ENCODE measurements around the gene ZNF492.
"Not testable (repeated sequence)": the region's sequence is repeated elsewhere in the genome, so short reads cannot be mapped to it uniquely, and the experiment has no call there.

Gene ZNF492

DNA sequence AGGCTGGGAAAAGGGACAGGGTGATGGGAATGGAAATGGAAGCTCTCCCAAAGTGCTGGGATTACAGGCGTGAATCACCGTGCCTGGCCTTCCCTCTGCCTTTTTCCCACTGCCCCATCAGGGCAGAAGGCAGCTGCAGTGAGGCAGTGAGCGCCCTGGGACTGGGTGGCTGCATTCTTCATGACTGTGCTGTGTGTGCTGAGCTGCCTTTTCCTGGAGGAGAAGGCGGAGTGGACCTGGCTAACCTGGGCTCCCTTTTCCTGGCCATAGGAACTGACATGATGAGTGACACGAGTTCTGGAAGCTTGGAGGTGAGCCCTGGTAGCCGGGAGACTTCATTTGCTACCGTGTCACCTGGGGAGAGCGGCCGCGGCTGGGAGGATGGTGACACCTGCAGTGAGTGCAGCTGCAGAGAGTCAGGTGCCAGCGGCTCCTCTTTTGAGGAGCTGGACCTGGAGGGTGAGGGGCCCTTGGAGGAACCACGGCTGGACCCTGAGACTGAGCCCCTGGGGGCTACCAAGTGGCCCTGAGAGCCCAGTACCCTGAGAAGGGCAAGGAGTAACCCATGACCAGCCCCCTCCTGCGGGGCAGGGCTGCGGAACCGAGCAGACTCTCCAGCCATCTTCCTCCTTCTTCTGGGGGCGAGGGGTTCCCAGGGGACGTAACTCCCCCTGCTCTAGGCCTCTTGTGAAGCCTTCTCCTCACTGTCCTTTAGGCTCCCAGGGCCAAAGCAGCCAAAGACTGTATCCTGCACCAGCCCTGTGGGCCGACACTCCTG is 26.3 kb upstream of the ZNF492 start:
- Mint-ChIP-seq H3K4me1 (ENCODE audit: low read depth) (no peaks in the 10 kb centered on the region), H3K36me3 (ENCODE audit: low read depth) (no peaks in the 10 kb centered on the region), H3K9me3 (peaks cover 11% of the 10 kb centered on the region), H3K27me3 (no peaks in the 10 kb centered on the region), H3K4me3 (no peak overlapping the region), H3K27ac (no peak overlapping the region)

DNA sequence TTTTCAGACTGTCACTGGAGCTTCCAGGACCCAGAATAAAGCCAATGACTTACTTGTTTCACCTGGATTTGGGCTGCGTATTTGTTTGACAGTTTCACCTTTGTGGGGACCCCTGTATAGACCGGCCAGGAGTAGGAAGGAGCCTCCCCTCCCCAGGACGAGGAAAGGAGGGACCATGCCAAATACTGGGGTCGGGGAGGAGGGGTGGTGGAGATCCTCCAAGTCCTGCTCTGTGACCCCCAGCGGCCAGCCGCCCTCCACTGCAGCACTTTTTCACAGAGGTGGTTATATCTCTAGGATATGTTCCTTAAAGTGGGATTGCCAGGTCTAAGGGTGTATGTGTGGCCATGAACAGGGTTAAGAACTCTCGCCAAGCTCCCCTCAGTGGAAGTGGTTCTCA is 25.7 kb upstream of the ZNF492 start:
- H3K36me3 Mint-ChIP-seq (ENCODE audit: low read depth), result no peaks in the 10 kb centered on the region
- peaks cover 11% of the 10 kb centered on the region for H3K9me3 Mint-ChIP-seq
- no peak overlapping the region for H3K27ac Mint-ChIP-seq
- no peak overlapping the region for H3K4me3 Mint-ChIP-seq
- H3K4me1 Mint-ChIP-seq (ENCODE audit: low read depth), result no peaks in the 10 kb centered on the region
- H3K27me3 Mint-ChIP-seq, result no peaks in the 10 kb centered on the region

DNA sequence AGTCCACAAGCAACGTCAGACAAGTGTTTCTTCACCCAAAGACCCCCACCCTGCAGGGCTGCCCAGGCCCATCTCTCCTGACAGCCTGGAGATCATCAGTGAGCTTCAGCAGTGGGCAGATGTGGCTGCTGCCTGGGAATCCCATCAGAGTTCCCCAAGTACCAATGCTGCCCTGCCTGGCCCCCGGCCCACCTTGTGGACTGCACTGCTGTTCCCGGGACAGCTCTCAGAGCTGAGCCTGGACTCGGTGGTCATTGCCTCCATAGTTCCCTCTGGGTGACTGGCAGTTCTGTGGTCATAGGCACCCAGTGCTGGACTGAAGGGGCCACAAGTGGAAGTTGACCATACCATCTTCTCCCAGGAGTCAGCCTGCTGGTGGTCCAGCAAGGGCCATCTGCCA is 24.5 kb upstream of the ZNF492 start:
- Mint-ChIP-seq H3K4me3 (no peak overlapping the region), H3K9me3 (peaks cover 11% of the 10 kb centered on the region), H3K36me3 (ENCODE audit: low read depth) (no peaks in the 10 kb centered on the region), H3K27ac (no peak overlapping the region), H3K27me3 (no peaks in the 10 kb centered on the region), H3K4me1 (ENCODE audit: low read depth) (no peaks in the 10 kb centered on the region)

- no peak overlapping the region for H3K27ac Mint-ChIP-seq
- peaks cover 11% of the 10 kb centered on the region for H3K9me3 Mint-ChIP-seq
- no peak overlapping the region for H3K4me3 Mint-ChIP-seq
- no peaks in the 10 kb centered on the region for H3K27me3 Mint-ChIP-seq
- H3K4me1 Mint-ChIP-seq (ENCODE audit: low read depth), result no peaks in the 10 kb centered on the region
- no peaks in the 10 kb centered on the region for H3K36me3 Mint-ChIP-seq (ENCODE audit: low read depth)
These were observed 24.0 kb upstream of the ZNF492 start for GRCh38 chr19:22610121-22610520.

- Mint-ChIP-seq H3K27me3 (peaks cover 3% of the 10 kb centered on the region), H3K36me3 (ENCODE audit: low read depth) (no peaks in the 10 kb centered on the region), H3K4me1 (ENCODE audit: low read depth) (no peaks in the 10 kb centered on the region), H3K4me3 (no peak overlapping the region), H3K27ac (no peak overlapping the region), H3K9me3 (peaks cover 9% of the 10 kb centered on the region)
These were observed 21.8 kb upstream of the ZNF492 start for GRCh38 chr19:22612316-22612715.

- Mint-ChIP-seq H3K36me3 (ENCODE audit: low read depth) (no peaks in the 10 kb centered on the region), H3K27me3 (peaks cover 13% of the 10 kb centered on the region), H3K4me1 (ENCODE audit: low read depth) (no peaks in the 10 kb centered on the region), H3K9me3 (peaks cover 8% of the 10 kb centered on the region), H3K27ac (no peak overlapping the region), H3K4me3 (no peak overlapping the region)
These were observed 17.5 kb upstream of the ZNF492 start for GRCh38 chr19:22616659-22617058.

DNA sequence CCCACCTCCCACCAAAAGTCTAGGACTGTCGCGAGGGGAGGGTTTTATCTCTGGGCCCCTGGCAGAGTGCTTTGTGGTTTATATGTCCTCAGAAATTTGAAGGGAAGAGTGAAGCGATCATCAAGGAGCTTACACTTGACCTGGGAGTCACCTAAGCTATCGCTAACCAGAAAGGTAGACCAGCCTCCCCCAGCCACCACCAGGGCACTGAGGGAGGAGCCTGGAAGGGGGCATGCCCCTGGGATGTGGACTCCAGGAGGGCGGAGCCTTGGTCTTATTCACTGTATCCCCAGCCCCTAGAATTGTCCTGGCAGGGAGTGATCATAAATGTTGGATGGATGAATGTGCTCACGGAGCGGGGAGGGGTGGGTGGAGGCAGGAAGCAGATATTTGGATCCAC is 16.9 kb upstream of the ZNF492 start:
- not testable (repeated sequence) for H3K4me3 Mint-ChIP-seq; H3K27ac Mint-ChIP-seq; H3K4me1 Mint-ChIP-seq (ENCODE audit: low read depth); H3K9me3 Mint-ChIP-seq; H3K36me3 Mint-ChIP-seq (ENCODE audit: low read depth)
- peaks cover 18% of the 10 kb centered on the region for H3K27me3 Mint-ChIP-seq

DNA sequence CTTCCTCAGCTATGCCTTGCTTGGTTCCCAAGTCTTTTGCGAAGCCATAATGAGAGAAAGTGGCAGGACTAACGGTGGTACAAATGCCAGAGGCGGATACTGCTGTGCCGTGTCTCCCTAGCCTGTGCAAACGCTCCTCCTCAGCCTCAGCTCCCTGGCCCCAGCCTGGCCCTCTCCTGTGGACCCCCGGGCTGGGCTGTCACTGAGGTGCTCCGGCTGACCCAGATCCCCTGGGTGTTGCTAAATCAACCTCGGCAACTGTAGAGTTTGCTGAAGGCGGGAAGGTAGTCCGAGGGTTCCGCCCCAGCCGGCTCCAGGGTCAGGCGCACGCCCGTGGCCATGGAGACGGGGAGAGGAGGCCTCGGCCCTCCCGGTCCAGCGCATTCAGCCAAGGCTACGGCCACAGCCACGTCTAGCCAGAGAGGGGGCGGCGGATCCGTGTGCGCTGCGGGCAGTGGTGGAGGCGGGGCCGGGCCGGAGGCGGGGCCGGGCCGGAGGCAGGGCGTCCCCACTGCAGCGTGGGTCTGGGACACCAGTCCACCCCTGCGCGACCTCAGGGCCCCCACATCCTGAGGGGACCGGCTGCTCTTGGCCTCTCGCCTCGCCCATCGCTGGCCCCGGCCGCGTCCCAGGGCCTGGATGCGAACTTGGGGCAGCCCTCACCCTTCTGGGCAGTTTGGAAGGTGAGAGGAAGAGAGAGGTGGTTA is 16.4 kb upstream of the ZNF492 start:
- Mint-ChIP-seq H3K27ac (no peak overlapping the region), H3K4me1 (ENCODE audit: low read depth) (no peaks in the 10 kb centered on the region), H3K36me3 (ENCODE audit: low read depth) (no peaks in the 10 kb centered on the region), H3K9me3 (peaks cover 8% of the 10 kb centered on the region), H3K27me3 (peaks cover 19% of the 10 kb centered on the region), H3K4me3 (no peak overlapping the region)

GRCh38 chr19:22619371-22619770 is 14.8 kb upstream of the ZNF492 start:
- Mint-ChIP-seq H3K27me3 (peaks cover 19% of the 10 kb centered on the region), H3K4me3 (no peak overlapping the region), H3K9me3 (peaks cover 8% of the 10 kb centered on the region), H3K36me3 (ENCODE audit: low read depth) (no peaks in the 10 kb centered on the region), H3K4me1 (ENCODE audit: low read depth) (no peaks in the 10 kb centered on the region), H3K27ac (no peak overlapping the region)

DNA sequence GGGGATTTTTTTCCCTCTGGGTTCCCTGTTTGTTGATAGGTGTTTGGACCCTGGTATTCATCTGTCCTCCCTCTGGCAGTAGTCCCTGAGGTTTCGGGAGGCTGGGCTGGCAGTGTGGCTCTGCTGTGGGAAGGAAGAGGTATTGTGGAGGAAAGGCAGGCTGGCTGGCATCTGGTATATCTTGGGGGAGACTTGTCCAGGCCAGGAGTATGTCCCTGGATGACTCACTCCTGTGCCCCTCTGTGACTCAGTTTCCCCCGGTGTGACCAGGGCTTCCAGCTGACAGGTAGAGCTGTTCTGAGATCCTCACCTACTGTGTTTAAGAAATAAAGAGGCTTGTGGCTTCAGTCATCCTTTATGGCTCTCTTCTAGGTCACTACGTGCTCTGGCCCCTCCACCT is 14.2 kb upstream of the ZNF492 start:
- Mint-ChIP-seq H3K4me1 (ENCODE audit: low read depth) (no peaks in the 10 kb centered on the region), H3K36me3 (ENCODE audit: low read depth) (no peaks in the 10 kb centered on the region), H3K4me3 (no peak overlapping the region), H3K27me3 (peaks cover 19% of the 10 kb centered on the region), H3K27ac (no peak overlapping the region), H3K9me3 (peaks cover 8% of the 10 kb centered on the region)

GRCh38 chr19:22620401-22620800 is 13.7 kb upstream of the ZNF492 start:
- Mint-ChIP-seq H3K27me3 (peaks cover 17% of the 10 kb centered on the region), H3K4me1 (ENCODE audit: low read depth) (no peaks in the 10 kb centered on the region), H3K4me3 (no peak overlapping the region), H3K9me3 (peaks cover 8% of the 10 kb centered on the region), H3K27ac (no peak overlapping the region), H3K36me3 (ENCODE audit: low read depth) (no peaks in the 10 kb centered on the region)

- Mint-ChIP-seq H3K9me3 (peaks cover 7% of the 10 kb centered on the region), H3K27ac (no peak overlapping the region), H3K36me3 (ENCODE audit: low read depth) (no peaks in the 10 kb centered on the region), H3K27me3 (peaks cover 15% of the 10 kb centered on the region), H3K4me3 (no peak overlapping the region), H3K4me1 (ENCODE audit: low read depth) (no peaks in the 10 kb centered on the region)
These were observed 13.2 kb upstream of the ZNF492 start for GRCh38 chr19:22620912-22621311.

DNA sequence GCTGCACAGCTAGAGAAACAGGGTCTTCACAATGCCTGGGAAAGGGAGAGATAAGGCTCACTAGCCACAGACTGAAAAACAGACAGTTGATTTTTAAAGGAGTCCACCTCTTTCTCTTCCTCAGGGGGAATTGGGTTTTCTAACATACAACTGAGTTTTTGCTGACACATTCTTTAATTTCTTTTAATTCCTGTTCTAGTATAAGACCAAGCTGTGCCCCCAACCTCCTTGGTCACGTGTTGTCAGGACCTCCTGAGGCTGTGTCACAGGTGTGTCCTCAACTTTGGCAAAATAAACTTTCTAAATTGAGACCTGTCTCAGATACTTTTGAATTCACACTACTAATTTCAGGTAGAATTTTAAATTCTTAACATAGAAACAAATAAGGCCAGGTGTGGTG is 12.1 kb upstream of the ZNF492 start:
- Mint-ChIP-seq H3K4me1 (ENCODE audit: low read depth) (no peaks in the 10 kb centered on the region), H3K27me3 (peaks cover 15% of the 10 kb centered on the region), H3K4me3 (no peak overlapping the region), H3K27ac (no peak overlapping the region), H3K9me3 (peaks cover 4% of the 10 kb centered on the region), H3K36me3 (ENCODE audit: low read depth) (no peaks in the 10 kb centered on the region)

DNA sequence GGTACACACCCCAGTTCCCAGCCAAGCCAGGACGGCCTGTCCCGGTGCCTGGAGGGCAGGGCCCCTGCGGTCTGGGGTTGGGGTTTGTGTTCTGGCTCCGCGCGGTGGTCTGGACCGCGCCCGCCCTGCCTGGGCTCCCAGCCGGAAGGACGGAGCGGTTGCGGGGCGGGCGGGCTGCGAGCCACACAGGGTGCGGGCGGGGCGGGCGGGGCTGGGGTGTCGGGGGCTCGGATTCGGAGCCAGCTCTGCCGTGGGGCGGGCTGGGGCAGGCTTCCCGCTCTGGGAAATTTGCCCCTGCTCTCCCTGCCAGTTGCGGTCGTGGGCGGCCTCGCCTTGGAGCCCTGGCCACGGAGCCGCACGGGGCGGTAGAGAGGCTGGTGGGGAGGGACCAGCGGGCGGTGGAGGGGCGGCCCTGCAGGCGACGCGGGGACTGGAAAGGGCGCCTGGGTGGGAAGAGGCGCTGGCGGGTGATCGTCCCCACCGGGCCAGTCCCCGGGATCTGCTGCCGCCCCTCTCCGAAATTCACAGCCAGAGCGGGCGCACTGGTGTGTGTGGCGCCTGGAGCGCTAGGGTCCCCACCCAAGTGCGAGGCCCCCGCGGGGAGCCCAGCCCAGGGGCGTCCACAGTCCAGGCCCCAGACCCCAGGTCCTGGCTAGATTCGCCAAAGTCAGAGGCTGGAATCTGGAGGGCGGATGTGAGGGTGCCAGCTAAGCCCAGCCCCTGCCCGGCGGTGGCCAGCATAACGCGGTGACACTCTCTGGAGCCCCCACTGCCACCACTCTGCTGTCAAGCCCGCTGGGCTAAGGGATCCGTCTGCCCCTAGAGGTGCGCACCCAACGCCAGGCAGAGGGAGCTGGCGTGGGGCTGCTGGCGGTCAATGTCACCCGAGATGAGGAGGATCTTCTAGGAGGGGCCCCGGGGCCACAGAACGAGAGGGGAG is 11.0 kb upstream of the ZNF492 start:
- no peaks in the 10 kb centered on the region for H3K4me1 Mint-ChIP-seq (ENCODE audit: low read depth)
- H3K36me3 Mint-ChIP-seq (ENCODE audit: low read depth), result no peaks in the 10 kb centered on the region
- H3K9me3 Mint-ChIP-seq, result peaks cover 6% of the 10 kb centered on the region
- peaks cover 15% of the 10 kb centered on the region for H3K27me3 Mint-ChIP-seq
- no peak overlapping the region for H3K4me3 Mint-ChIP-seq
- H3K27ac Mint-ChIP-seq, result no peak overlapping the region

DNA sequence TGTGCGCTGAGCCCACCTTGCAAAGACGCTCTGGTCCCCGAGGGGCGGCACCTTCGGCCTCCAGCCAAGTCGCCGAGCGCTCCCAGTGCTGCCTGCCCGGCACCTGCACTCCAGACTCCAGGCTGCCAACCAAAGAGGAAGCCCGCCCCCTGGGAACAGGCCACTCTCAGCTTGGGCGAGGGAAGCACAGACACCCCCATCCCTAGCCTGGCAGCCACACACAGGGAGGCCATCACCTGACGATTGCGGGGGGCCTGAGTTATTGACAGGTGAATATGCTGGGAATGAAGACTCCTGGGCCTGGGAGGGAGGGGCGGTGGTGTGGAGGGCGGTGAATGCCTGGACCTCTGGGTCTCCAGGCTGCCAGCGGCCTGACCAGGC is 10.3 kb upstream of the ZNF492 start:
- Mint-ChIP-seq H3K36me3 (ENCODE audit: low read depth) (no peaks in the 10 kb centered on the region), H3K27ac (no peak overlapping the region), H3K27me3 (peaks cover 15% of the 10 kb centered on the region), H3K4me3 (no peak overlapping the region), H3K9me3 (peaks cover 7% of the 10 kb centered on the region), H3K4me1 (ENCODE audit: low read depth) (no peaks in the 10 kb centered on the region)
